ENCODE results near the gene NUPR2. TPM values are rescaled to one million over a fixed set of nuclear protein-coding genes. Genes with fewer than 3 reads are reported as not detected.
"Not testable (repeated sequence)": the region's sequence is repeated elsewhere in the genome, so short reads cannot be mapped to it uniquely, and the experiment has no call there.

Gene NUPR2
- total RNA-seq, 1 experiment from 2014 or later, result not detected

DNA sequence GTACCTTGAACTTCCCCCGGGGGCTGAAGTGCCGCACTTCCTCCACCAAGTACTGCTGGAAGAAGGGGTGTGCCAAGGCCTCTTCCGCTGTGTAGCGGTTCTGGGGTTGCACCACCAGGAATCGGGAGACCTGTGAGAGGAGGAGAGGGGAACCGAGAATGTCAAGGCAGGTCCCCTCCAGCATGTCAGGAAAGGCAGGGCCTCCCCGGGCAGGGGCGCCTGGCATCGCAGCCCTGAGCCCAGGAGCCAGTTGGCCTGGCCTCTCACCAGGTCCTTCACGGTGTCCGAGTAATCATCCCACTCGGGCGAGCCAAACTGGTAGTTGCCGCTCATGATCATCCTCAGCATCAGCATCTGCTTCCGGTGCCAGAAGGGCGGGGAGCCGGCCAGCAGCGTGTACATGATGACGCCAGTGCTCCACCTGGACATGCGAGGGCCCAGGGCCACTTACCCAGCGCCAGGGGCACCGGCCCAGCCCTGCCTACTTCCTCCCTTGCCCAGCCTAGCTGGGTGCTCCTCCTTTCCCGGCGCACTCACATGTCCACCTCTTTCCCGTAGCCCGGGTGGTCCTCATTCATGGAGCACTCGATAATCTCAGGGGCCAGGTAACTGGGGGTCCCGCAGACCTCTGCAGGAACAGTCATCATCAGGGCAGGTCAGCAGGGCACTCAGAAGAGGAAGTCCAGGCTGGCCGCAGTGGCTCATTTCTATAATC, 34.4 kb downstream of the NUPR2 start:
- no CpG with 5 or more reads among the region's 29 CpGs for WGBS (ENCODE audit: extremely low coverage, insufficient read length, low lambda C conversion rate)
- Histone ChIP-seq H4K8ac (replicated peaks; ENCODE audit: insufficient read length, low read depth, low read length) (no peak overlapping the region), H4K20me1 (ENCODE audit: control insufficient read depth, insufficient read depth, insufficient read length) (no peaks in the 10 kb centered on the region), H3K14ac (ENCODE audit: insufficient read depth, low read length) (no peak overlapping the region; the same call in 1 of the 2 replicates), H3T11ph (ENCODE audit: low read length) (no peak overlapping the region), H3K23me2 (ENCODE audit: insufficient read length, low read depth, low read length, poor library complexity, severe bottlenecking) (no peaks in the 10 kb centered on the region), H3K27ac (ENCODE audit: insufficient read length, low read depth, low read length) (no peak overlapping the region), H2BK120ac (ENCODE audit: low read depth, low read length, poor library complexity, severe bottlenecking) (no peak overlapping the region), H3K56ac (ENCODE audit: insufficient read length, low read depth, low read length) (no peak overlapping the region), H2BK15ac (ENCODE audit: low read depth, low read length) (no peak overlapping the region), H4K5ac (ENCODE audit: insufficient read length, low read depth, low read length) (no peak overlapping the region), H3K4me1 (ENCODE audit: insufficient read depth, low read length) (no peaks in the 10 kb centered on the region), H3K23ac (ENCODE audit: insufficient read length, low read depth, low read length) (no peak overlapping the region), H3K79me1 (ENCODE audit: insufficient read depth, low read depth, low read length, poor library complexity, severe bottlenecking) (no peaks in the 10 kb centered on the region), H3K9me3 (ENCODE audit: control insufficient read depth, low read depth, low read length) (no peaks in the 10 kb centered on the region), H3K4ac (ENCODE audit: low read depth, low read length) (no peak overlapping the region), H2BK12ac (ENCODE audit: insufficient read length, low read depth, low read length) (no peak overlapping the region), H3K4me2 (ENCODE audit: insufficient read depth, insufficient read length, low read length) (no peak overlapping the region), H2AK5ac (ENCODE audit: insufficient read length, low read length) (no peak overlapping the region), H2AFZ (ENCODE audit: low read length) (no peak overlapping the region), H4K91ac (ENCODE audit: insufficient read length, low read depth, low read length) (no peak overlapping the region), H3K9ac (ENCODE audit: extremely low read depth, insufficient read length, low read length) (no peak overlapping the region), H3K18ac (ENCODE audit: insufficient read length, low read depth, low read length) (no peak overlapping the region), H3K79me2 (ENCODE audit: insufficient read depth, low read length) (no peaks in the 10 kb centered on the region), H2BK5ac (ENCODE audit: insufficient read length, low read length) (no peak overlapping the region), H2BK20ac (ENCODE audit: low read depth, low read length, poor library complexity, severe bottlenecking) (no peak overlapping the region), H3K27me3 (ENCODE audit: insufficient read depth, low read length) (no peaks in the 10 kb centered on the region)
- no peak overlapping the region for H3K27ac Mint-ChIP-seq
- no peaks in the 10 kb centered on the region for H3K27me3 Mint-ChIP-seq (ENCODE audit: low read depth)
- H3K4me1 Mint-ChIP-seq, result no peaks in the 10 kb centered on the region
- no peak overlapping the region for H3K4me3 Mint-ChIP-seq
- DNase-seq, result no peak
- no peaks in the 10 kb centered on the region; a peak in 1 of 5 replicates for H3K9me3 Mint-ChIP-seq
- TF ChIP-seq, protein P1, sequence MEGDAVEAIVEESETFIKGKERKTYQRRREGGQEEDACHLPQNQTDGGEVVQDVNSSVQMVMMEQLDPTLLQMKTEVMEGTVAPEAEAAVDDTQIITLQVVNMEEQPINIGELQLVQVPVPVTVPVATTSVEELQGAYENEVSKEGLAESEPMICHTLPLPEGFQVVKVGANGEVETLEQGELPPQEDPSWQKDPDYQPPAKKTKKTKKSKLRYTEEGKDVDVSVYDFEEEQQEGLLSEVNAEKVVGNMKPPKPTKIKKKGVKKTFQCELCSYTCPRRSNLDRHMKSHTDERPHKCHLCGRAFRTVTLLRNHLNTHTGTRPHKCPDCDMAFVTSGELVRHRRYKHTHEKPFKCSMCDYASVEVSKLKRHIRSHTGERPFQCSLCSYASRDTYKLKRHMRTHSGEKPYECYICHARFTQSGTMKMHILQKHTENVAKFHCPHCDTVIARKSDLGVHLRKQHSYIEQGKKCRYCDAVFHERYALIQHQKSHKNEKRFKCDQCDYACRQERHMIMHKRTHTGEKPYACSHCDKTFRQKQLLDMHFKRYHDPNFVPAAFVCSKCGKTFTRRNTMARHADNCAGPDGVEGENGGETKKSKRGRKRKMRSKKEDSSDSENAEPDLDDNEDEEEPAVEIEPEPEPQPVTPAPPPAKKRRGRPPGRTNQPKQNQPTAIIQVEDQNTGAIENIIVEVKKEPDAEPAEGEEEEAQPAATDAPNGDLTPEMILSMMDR (conservative IDR thresholded peaks at IDR 0.05), result no peak
- H3K36me3 Mint-ChIP-seq (ENCODE audit: insufficient read depth in 1 of 3, low read depth in 3 of 3), result peaks cover 11 to 42% (median 27%) of the 10 kb centered on the region in 3 experiments; a peak in 6 of 7 replicates

DNA sequence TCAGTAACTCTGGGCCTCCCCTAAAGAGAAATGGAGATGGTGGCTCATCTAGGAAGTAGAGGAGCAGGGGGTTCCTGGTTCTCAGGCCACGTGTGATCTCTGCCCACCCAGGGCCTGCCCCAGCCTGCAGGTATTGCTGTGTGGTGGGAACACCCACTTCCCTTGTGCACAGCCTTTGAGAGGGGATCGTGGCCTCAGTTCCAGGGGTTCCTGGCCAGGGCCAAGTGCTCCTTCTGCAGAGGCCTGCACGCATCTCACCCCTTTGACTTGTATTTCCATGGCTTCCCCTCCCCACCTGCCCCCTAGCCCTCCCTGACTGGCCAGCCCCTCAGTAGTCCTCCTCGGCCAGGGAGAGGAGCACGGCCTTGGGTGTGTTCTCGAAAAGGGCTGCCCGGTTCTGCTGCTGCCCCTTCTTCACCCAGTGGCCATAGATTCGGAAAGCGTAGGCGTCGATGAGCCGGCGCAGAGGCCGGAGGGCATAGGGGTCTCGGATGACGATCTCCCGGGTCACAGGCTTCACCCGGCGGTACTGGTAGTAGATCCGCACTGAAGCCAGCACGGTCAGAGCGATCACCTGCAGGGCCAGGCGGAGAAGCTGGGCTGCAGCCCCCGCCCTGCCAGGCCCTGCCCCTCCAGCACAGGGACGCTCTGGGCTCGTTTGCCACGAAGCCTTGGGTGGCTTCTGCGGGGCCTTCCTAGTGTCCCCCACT, 35.3 kb downstream of the NUPR2 start:
- H4K5ac ChIP-seq (ENCODE audit: insufficient read length, low read depth, low read length); H3K9me3 Mint-ChIP-seq; H4K20me1 ChIP-seq (ENCODE audit: control insufficient read depth, insufficient read depth, insufficient read length); H3T11ph ChIP-seq (ENCODE audit: low read length); H3K14ac ChIP-seq (ENCODE audit: insufficient read depth, low read length); H3K4me3 Mint-ChIP-seq; H2AK5ac ChIP-seq (ENCODE audit: insufficient read length, low read length); H3K18ac ChIP-seq (ENCODE audit: insufficient read length, low read depth, low read length); H3K27me3 Mint-ChIP-seq (ENCODE audit: low read depth); H3K27me3 ChIP-seq (ENCODE audit: insufficient read depth, low read length); H3K4me2 ChIP-seq (ENCODE audit: insufficient read depth, insufficient read length, low read length); H4K91ac ChIP-seq (ENCODE audit: insufficient read length, low read depth, low read length); H3K27ac Mint-ChIP-seq; H2BK12ac ChIP-seq (ENCODE audit: insufficient read length, low read depth, low read length); DNase-seq; H2BK5ac ChIP-seq (ENCODE audit: insufficient read length, low read length); H2AFZ ChIP-seq (ENCODE audit: low read length); H3K4me1 ChIP-seq (ENCODE audit: insufficient read depth, low read length); H3K79me1 ChIP-seq (ENCODE audit: insufficient read depth, low read depth, low read length, poor library complexity, severe bottlenecking); H3K56ac ChIP-seq (ENCODE audit: insufficient read length, low read depth, low read length); H3K9me3 ChIP-seq (ENCODE audit: control insufficient read depth, low read depth, low read length); H4K8ac ChIP-seq (replicated peaks; ENCODE audit: insufficient read length, low read depth, low read length); H3K4ac ChIP-seq (ENCODE audit: low read depth, low read length); H2BK120ac ChIP-seq (ENCODE audit: low read depth, low read length, poor library complexity, severe bottlenecking); H2BK20ac ChIP-seq (ENCODE audit: low read depth, low read length, poor library complexity, severe bottlenecking); H3K23ac ChIP-seq (ENCODE audit: insufficient read length, low read depth, low read length); H3K27ac ChIP-seq (ENCODE audit: insufficient read length, low read depth, low read length); H2BK15ac ChIP-seq (ENCODE audit: low read depth, low read length); H3K23me2 ChIP-seq (ENCODE audit: insufficient read length, low read depth, low read length, poor library complexity, severe bottlenecking); H3K4me1 Mint-ChIP-seq; H3K9ac ChIP-seq (ENCODE audit: extremely low read depth, insufficient read length, low read length); H3K79me2 ChIP-seq (ENCODE audit: insufficient read depth, low read length): not testable (repeated sequence)
- no CpG with 5 or more reads among the region's 28 CpGs for WGBS (ENCODE audit: extremely low coverage, insufficient read length, low lambda C conversion rate)
- peaks cover 17 to 47% (median 33%) of the 10 kb centered on the region in 3 experiments; a peak in 6 of 7 replicates for H3K36me3 Mint-ChIP-seq (ENCODE audit: insufficient read depth in 1 of 3, low read depth in 3 of 3)
